Measurements from ENCODE around the gene SPAG9.

GRCh38 chr17:51028176-51028863 lies 92.3 kb downstream of the SPAG9 start:
- no peak for TF ChIP-seq CTCF (IDR thresholded peaks at IDR 0.05)
- no peak for TF ChIP-seq POLR2A (IDR thresholded peaks at IDR 0.05)
